ENCODE data around the gene NUP210L.

Gene NUP210L

GRCh38 chr1:154154534-154155191, at the start of gene NUP210L:
Gene NUP210L, minus strand, starts transcription at chr1:154155073.
- TF ChIP-seq POLR2A (IDR thresholded peaks at IDR 0.05; ENCODE audit: low read depth, low read length), result no peak
- DNase-seq (ENCODE audit: insufficient read length, low spot score), result no peak
- FAIRE-seq, result no peak

- TF ChIP-seq POLR2A (IDR thresholded peaks at IDR 0.05; ENCODE audit: low read depth, low read length), result no peak
- DNase-seq (ENCODE audit: insufficient read length, low spot score) (no peak), FAIRE-seq (no peak)
Observed at GRCh38 chr1:154199563-154199879, 44.6 kb upstream of the NUP210L start.

- no peak for DNase-seq (ENCODE audit: insufficient read length, low spot score)
- FAIRE-seq, result peak; percentile 15
- TF ChIP-seq POLR2A (IDR thresholded peaks at IDR 0.05; ENCODE audit: low read depth, low read length), result no peak
Observed at GRCh38 chr1:154198756-154199562, 44.1 kb upstream of the NUP210L start.

GRCh38 chr1:154193821-154194220, 38.9 kb upstream of the NUP210L start:
- FAIRE-seq (no peak), DNase-seq (ENCODE audit: insufficient read length, low spot score) (no peak)
- TF ChIP-seq POLR2A (IDR thresholded peaks at IDR 0.05; ENCODE audit: low read depth, low read length), result no peak

- no peak for FAIRE-seq
- no peak for DNase-seq (ENCODE audit: insufficient read length, low spot score)
- TF ChIP-seq POLR2A (IDR thresholded peaks at IDR 0.05; ENCODE audit: low read depth, low read length), result no peak
Observed at GRCh38 chr1:154192476-154192875, 37.6 kb upstream of the NUP210L start.

- DNase-seq (ENCODE audit: insufficient read length, low spot score) (no peak), FAIRE-seq (no peak)
- no peak for TF ChIP-seq POLR2A (IDR thresholded peaks at IDR 0.05; ENCODE audit: low read depth, low read length)
Observed at GRCh38 chr1:154191990-154192461, 37.2 kb upstream of the NUP210L start, which contains the start of gene TPM3. Gene TPM3, minus strand, starts transcription at chr1:154192100. Its CDS starts 82 bp downstream, at chr1:154192018.

GRCh38 chr1:154190550-154190949, 35.7 kb upstream of the NUP210L start:
- DNase-seq (ENCODE audit: insufficient read length, low spot score) (no peak), FAIRE-seq (no peak)

GRCh38 chr1:154186852-154187501, 32.1 kb upstream of the NUP210L start:
- FAIRE-seq (no peak), DNase-seq (ENCODE audit: insufficient read length, low spot score) (no peak)
- TF ChIP-seq POLR2A (IDR thresholded peaks at IDR 0.05; ENCODE audit: low read depth, low read length), result no peak

More at GRCh38 chr1:154190550-154190949, 35.7 kb upstream of the NUP210L start:
- no peak for TF ChIP-seq POLR2A (IDR thresholded peaks at IDR 0.05; ENCODE audit: low read depth, low read length)

- FAIRE-seq (no peak), DNase-seq (ENCODE audit: insufficient read length, low spot score) (no peak)
- no peak for TF ChIP-seq POLR2A (IDR thresholded peaks at IDR 0.05; ENCODE audit: low read depth, low read length)
Observed at GRCh38 chr1:154186177-154186576, 31.3 kb upstream of the NUP210L start.

GRCh38 chr1:154183046-154183915, 28.4 kb upstream of the NUP210L start:
- DNase-seq (ENCODE audit: insufficient read length, low spot score) (peak; percentile 96), FAIRE-seq (peak; percentile 43)
- peak; percentile 80 for TF ChIP-seq POLR2A (IDR thresholded peaks at IDR 0.05; ENCODE audit: low read depth, low read length)

- peak; percentile 13; the same call in 1 of the 2 replicates for TF ChIP-seq POLR2A (IDR thresholded peaks at IDR 0.05; ENCODE audit: low read depth, low read length)
- no peak for FAIRE-seq
- peak; percentile 58 for DNase-seq (ENCODE audit: insufficient read length, low spot score)
Observed at GRCh38 chr1:154182344-154183045, 27.6 kb upstream of the NUP210L start.

- FAIRE-seq (no peak), DNase-seq (ENCODE audit: insufficient read length, low spot score) (no peak)
- no peak for TF ChIP-seq POLR2A (IDR thresholded peaks at IDR 0.05; ENCODE audit: low read depth, low read length)
Observed at GRCh38 chr1:154181944-154182343, 27.1 kb upstream of the NUP210L start.

All from H54 (cell line).